Endothelial cell of umbilical vein (primary cell): ENCODE measurements around the gene RPL12. TPM values are rescaled to one million over a fixed set of nuclear protein-coding genes. Genes with fewer than 3 reads are reported as not detected.

Experiments used
- BruUV-seq: library from RNA; stranded (reverse); fragments of 400-500 nt; replicated peaks from 2 replicates; lab custom pipeline; 2021; lab: Mats Ljungman, UMichigan
- CTCF ChIA-PET: fragments of 300-600, 350-600 bp; sonication (Branson Sonifier 250); formaldehyde crosslinking; loops from one replicate; lab custom pipeline; 2021; ENCODE audit warnings: antibody characterized with exemption, inconsistent platforms; lab: Charles Lee
- POLR2A ChIA-PET: fragments of 300-600, 350-600 bp; sonication (Branson Sonifier 250); formaldehyde crosslinking; loops from one replicate; lab custom pipeline; 2021; ENCODE audit warnings: antibody characterized with exemption, inconsistent platforms; lab: Charles Lee
- DNase-seq: peaks from one replicate; pipeline ENCODE4 v3.0.0-alpha.2; 2011; ENCODE audit warnings: low read depth, low spot score
- FAIRE-seq: peaks from 2 replicates; lab custom pipeline; 2011; peaks lifted over from hg19 to GRCh38; lab: Jason Lieb, UNC
- H2AFZ ChIP-seq: 2 replicates; pipeline ENCODE4 v1.6.0; 2012; ENCODE audit warnings: low read depth, low read length, control low read depth, inconsistent platforms
- H3K27ac ChIP-seq: 2 replicates; pipeline ENCODE4 v1.5.1; 2011; ENCODE audit warnings: low read depth, mild to moderate bottlenecking, control low read depth, low read length, moderate library complexity; ENCODE audit not compliant: insufficient read depth
- H3K27me3 ChIP-seq, 2 experiments: 2 replicates each; pipeline versions ENCODE4 v1.6.0 to v1.6.1; 2011; ENCODE audit warnings: low read length in 2 of 2, mixed read lengths in 1 of 2; ENCODE audit not compliant: control insufficient read depth in 2 of 2, insufficient read depth in 2 of 2
- H3K36me3 ChIP-seq, 2 experiments: 2 replicates in 1 of 2; 3 replicates in 1 of 2; pipeline ENCODE4 v1.5.1; 2011; ENCODE audit warnings: low read length in 2 of 2, mild to moderate bottlenecking in 1 of 2, moderate library complexity in 1 of 2; ENCODE audit not compliant: control insufficient read depth in 2 of 2, insufficient read depth in 2 of 2; ENCODE audit errors: extremely low read depth in 1 of 2
- H3K4me1 ChIP-seq: 3 replicates; pipeline ENCODE4 v1.5.1; 2011; ENCODE audit warnings: mild to moderate bottlenecking, low read length; ENCODE audit not compliant: control insufficient read depth, insufficient read depth; ENCODE audit errors: extremely low read depth
- H3K4me2 ChIP-seq: 2 replicates; pipeline ENCODE4 v1.6.1; 2011; ENCODE audit warnings: low read length, control low read depth, mixed read lengths; ENCODE audit not compliant: insufficient read depth
- H3K4me3 ChIP-seq, 3 experiments: fragments of 200-600 bp in 1 of 3; sonication (generic), shearing (Covaris generic) in 1 of 3; replicated peaks in 1 of 3; 2 replicates each; pipeline ENCODE4 v1.5.1; 2011 to 2016; ENCODE audit warnings: control low read depth in 3 of 3, low read length in 3 of 3, mild to moderate bottlenecking in 2 of 3, inconsistent platforms in 1 of 3, low read depth in 1 of 3, moderate library complexity in 1 of 3; ENCODE audit not compliant: insufficient read depth in 1 of 3
- H3K79me2 ChIP-seq: 2 replicates; pipeline ENCODE4 v1.6.0; 2012; ENCODE audit warnings: low read length, inconsistent platforms; ENCODE audit not compliant: control insufficient read depth, insufficient read depth
- H3K9ac ChIP-seq: replicated peaks from 2 replicates; pipeline ENCODE3; 2011; ENCODE audit warnings: low read length, control low read depth; ENCODE audit not compliant: insufficient read depth; ENCODE audit errors: extremely low read depth
- H3K9me1 ChIP-seq: replicated peaks from 3 replicates; pipeline ENCODE4 v1.6.0; 2011; ENCODE audit warnings: mild to moderate bottlenecking, low read length; ENCODE audit not compliant: control insufficient read depth, insufficient read depth; ENCODE audit errors: extremely low read depth
- H3K9me3 ChIP-seq: replicated peaks from 2 replicates; pipeline ENCODE4 v1.5.1; 2012; ENCODE audit warnings: low read length, inconsistent platforms; ENCODE audit not compliant: control insufficient read depth, insufficient read depth
- H4K20me1 ChIP-seq: replicated peaks from 2 replicates; pipeline ENCODE3; 2011; ENCODE audit warnings: mild to moderate bottlenecking, low read length; ENCODE audit not compliant: control insufficient read depth, insufficient read depth; ENCODE audit errors: extremely low read depth
- CTCF ChIP-seq, 2 donors: IDR thresholded peaks; 1 replicate in 1 of 2; 2 replicates in 1 of 2; pipeline ENCODE4 v1.5.1; 2011; ENCODE audit warnings: low read length in 2 of 2, mild to moderate bottlenecking in 2 of 2, moderate library complexity in 2 of 2, control low read depth in 1 of 2, inconsistent platforms in 1 of 2, low read depth in 1 of 2; ENCODE audit not compliant: insufficient read depth in 1 of 2; ENCODE audit errors: extremely low read depth in 1 of 2
- EZH2 ChIP-seq: IDR thresholded peaks from 2 replicates; pipeline ENCODE4 v1.6.1; 2012; ENCODE audit warnings: borderline replicate concordance, low read depth, mild to moderate bottlenecking, moderate library complexity, low read length, inconsistent platforms; ENCODE audit not compliant: severe bottlenecking
- FOS ChIP-seq: IDR thresholded peaks from 2 replicates; pipeline ENCODE4 v1.6.1; 2011; ENCODE audit warnings: mild to moderate bottlenecking, low read length, moderate library complexity, borderline replicate concordance; ENCODE audit not compliant: insufficient read depth
- GATA2 ChIP-seq: IDR thresholded peaks from 2 replicates; pipeline ENCODE4 v1.7.0; 2011; ENCODE audit warnings: low read depth, mild to moderate bottlenecking, moderate library complexity, mixed read lengths, low read length; ENCODE audit not compliant: insufficient read length, insufficient read depth
- JUN ChIP-seq: IDR thresholded peaks from 2 replicates; pipeline ENCODE4 v1.6.1; 2011; ENCODE audit warnings: borderline replicate concordance, low read depth; ENCODE audit not compliant: insufficient read length, insufficient read depth
- MAX ChIP-seq: IDR thresholded peaks from 2 replicates; pipeline ENCODE4 v1.6.1; 2011; ENCODE audit not compliant: insufficient read depth, insufficient read length
- MYC ChIP-seq: IDR thresholded peaks from one replicate; pipeline ENCODE4 v1.6.1; 2011; ENCODE audit warnings: mild to moderate bottlenecking, low read depth, low read length
- POLR2A ChIP-seq: IDR thresholded peaks from 2 replicates; pipeline ENCODE4 v1.6.1; 2012; ENCODE audit warnings: low read depth, mild to moderate bottlenecking, control low read depth, low read length
- POLR2AphosphoS5 ChIP-seq: IDR thresholded peaks from 2 replicates; pipeline ENCODE4 v1.6.1; 2012; ENCODE audit warnings: low read depth, mild to moderate bottlenecking, control low read depth, low read length, moderate library complexity; ENCODE audit not compliant: insufficient read depth
- dilution Hi-C: fragments of 300-500 bp; cut with MboI; formaldehyde crosslinking; loops from one replicate; pipeline ENCODE4 v1.15.0; 2019; ENCODE audit warnings: low sequenced_read_pairs; ENCODE audit not compliant: extremely low pct_ligation_motif_present
- intact Hi-C: fragments of 100-400 bp; cut with micrococcal nuclease; formaldehyde crosslinking; loops from one replicate; pipeline ENCODE4 v1.10.0; 2022
- polyA plus RNA-seq, 4 experiments: library from polyadenylated mRNA; depleted of rRNA in 3 of 4; stranded (reverse) in 3 of 4; unstranded in 1 of 4; fragments of >200 nt; gene quantifications; 2 replicates each; pipeline versions ENCODE4 v1.2.1 to v1.2.3, GENCODE V29; 2011 to 2012; ENCODE audit warnings: missing spikeins in 1 of 4
- total RNA-seq: library from RNA; stranded (reverse); gene quantifications from 2 replicates; pipeline ENCODE4 v1.2.3, GENCODE V29; 2021

The RPL12 gene
- total and polyA plus RNA-seq, 2 donors (not counting 3 experiments of a cell fraction or from before 2014, with no cell fraction given), result 1,231 to 3,007 TPM

GRCh38 chr9:127490535-127491230 lies 39.5 kb upstream of the RPL12 start:
- no peak for TF ChIP-seq EZH2
- no peak for TF ChIP-seq MAX
- no peak for TF ChIP-seq JUN
- TF ChIP-seq POLR2A, result no peak
- no peak for TF ChIP-seq POLR2AphosphoS5
- TF ChIP-seq FOS, result no peak
- no peak for TF ChIP-seq MYC
- TF ChIP-seq CTCF (IDR thresholded peaks at IDR 0.05; ENCODE audit: extremely low read depth in 1 of 2, insufficient read depth in 1 of 2, low read depth in 1 of 2, low read length in 2 of 2), result no peak
- TF ChIP-seq GATA2, result no peak
- DNase-seq (no peak), FAIRE-seq (no peak)
- H3K4me3 ChIP-seq, result no peak overlapping the region
- H4K20me1 ChIP-seq, result no peaks in the 10 kb centered on the region
- intact Hi-C loops, result no loop called here
- no peaks in the 10 kb centered on the region for H3K9me1 ChIP-seq
- no peaks in the 10 kb centered on the region for H3K27me3 ChIP-seq
- H3K27ac ChIP-seq, result no peak overlapping the region
- H3K4me1 ChIP-seq, result peaks cover 4% of the 10 kb centered on the region
- CTCF ChIA-PET, result interaction anchor here (1.8 kb wide), 1 partner anchor 10 kb away, joined by 6 read pairs; no protein-coding TSS in a partner anchor
- POLR2A ChIA-PET, result no interaction called here
- no TSS peak for BruUV-seq
- H3K79me2 ChIP-seq, result no peaks in the 10 kb centered on the region
- no peak overlapping the region for H2AFZ ChIP-seq
- no peak overlapping the region for H3K9ac ChIP-seq
- no peaks in the 10 kb centered on the region for H3K9me3 ChIP-seq
- peaks cover 2 to 27% of the 10 kb centered on the region in 2 experiments for H3K36me3 ChIP-seq
- H3K4me2 ChIP-seq, result no peak overlapping the region
- dilution Hi-C loops, result no loop called here
